ENCODE measurements around the gene ZNF775. TPM values are rescaled to one million over a fixed set of nuclear protein-coding genes. Genes with fewer than 3 reads are reported as not detected.

Gene ZNF775
- total and polyA plus RNA-seq, 2 of the 13 experiments (the other 11 are each of a cell fraction or from before 2014, with no cell fraction given): 3.1 to 3.2 TPM

- TF ChIP-seq BCL6 (CRISPR knock-in tag; IDR thresholded peaks at IDR 0.05) (peak; percentile 93), TFE3 (CRISPR knock-in tag; IDR thresholded peaks at IDR 0.05) (peak; percentile 100), SETDB1 (CRISPR knock-in tag; IDR thresholded peaks at IDR 0.05; ENCODE audit: borderline replicate concordance) (no peak), ZNF841 (CRISPR knock-in tag; IDR thresholded peaks at IDR 0.05; ENCODE audit: borderline replicate concordance) (no peak), ZNF75D (CRISPR knock-in tag; IDR thresholded peaks at IDR 0.05; ENCODE audit: borderline replicate concordance) (no peak), ZNF660 (CRISPR knock-in tag; IDR thresholded peaks at IDR 0.05; ENCODE audit: borderline replicate concordance, low read depth) (no peak), SATB2 (CRISPR knock-in tag; IDR thresholded peaks at IDR 0.05) (peak; percentile 90), NFE2L2 (IDR thresholded peaks at IDR 0.05; ENCODE audit: low read length) (no peak), KDM3A (CRISPR knock-in tag; IDR thresholded peaks at IDR 0.05; ENCODE audit: low read depth) (peak; percentile 96), ATM (IDR thresholded peaks at IDR 0.05; ENCODE audit: borderline replicate concordance) (no peak), GTF3A (CRISPR knock-in tag; conservative IDR thresholded peaks at IDR 0.05) (no peak), MED1 (CRISPR knock-in tag; IDR thresholded peaks at IDR 0.05) (peak; percentile 94), ATF7-NPFF (CRISPR knock-in tag; IDR thresholded peaks at IDR 0.05; ENCODE audit: low read depth) (peak; percentile 80; the same call in 1 of the 2 replicates), HINFP (CRISPR knock-in tag; IDR thresholded peaks at IDR 0.05; ENCODE audit: low read depth) (peak; percentile 61; the same call in 1 of the 2 replicates), ZFAT (CRISPR knock-in tag; conservative IDR thresholded peaks at IDR 0.05) (no peak), ZNF567 (CRISPR knock-in tag; IDR thresholded peaks at IDR 0.05; ENCODE audit: borderline replicate concordance) (peak; percentile 51; the same call in 1 of the 2 replicates), ZNF407 (CRISPR knock-in tag; IDR thresholded peaks at IDR 0.05; ENCODE audit: not compliant biosample characterization) (no peak), MAFG (CRISPR knock-in tag; IDR thresholded peaks at IDR 0.05) (no peak), ZNF792 (CRISPR knock-in tag; IDR thresholded peaks at IDR 0.05) (peak; percentile 95)
Measured at GRCh38 chr7:150388709-150389531, 9.8 kb downstream of the ZNF775 start (continued).
